ENCODE measurements around the gene DARS2. TPM values are rescaled to one million over a fixed set of nuclear protein-coding genes. Genes with fewer than 3 reads are reported as not detected.
A peak's percentile ranks its signal among the peaks of the same experiment; 100 is the strongest.

DARS2 gene
- total and polyA plus RNA-seq, 2 donors (not counting 1 experiment from before 2014, with no cell fraction given) = 4.5 to 17.3 TPM

- Histone ChIP-seq H3K79me2 (ENCODE audit: control insufficient read depth, insufficient read depth, low read length) (peaks cover 31% of the 10 kb centered on the region), H4K20me1 (ENCODE audit: control insufficient read depth, insufficient read depth, low read length, poor library complexity, severe bottlenecking) (no peaks in the 10 kb centered on the region), H3K4me2 (replicated peaks; ENCODE audit: low read depth, low read length, poor library complexity, severe bottlenecking) (peak within 1 kb of the TSS; percentile 90), H3K4me3 (ENCODE audit: control extremely low read depth in 1 of 5, extremely low read depth in 1 of 5, insufficient read depth in 1 of 5, low read depth in 2 of 5, low read length in 4 of 5) (peak within 1 kb of the TSS; percentile 70 to 98 (median 89)), H3K4me1 (ENCODE audit: control insufficient read depth in 2 of 2, insufficient read depth in 2 of 2, low read length in 2 of 2) (peaks cover 42 to 50% of the 10 kb centered on the region in 2 donors), H3K9ac (ENCODE audit: low read length) (peak within 1 kb of the TSS; percentile 81), H3K9me3 (ENCODE audit: control extremely low read depth in 1 of 3, control insufficient read depth in 2 of 3, insufficient read depth in 1 of 3, low read length in 2 of 3) (no peaks in the 10 kb centered on the region), H3K27me3 (replicated peaks in 1 of 4; ENCODE audit: control extremely low read depth in 1 of 4, control insufficient read depth in 3 of 4, insufficient read depth in 4 of 4, low read length in 3 of 4) (no peaks in the 10 kb centered on the region), H3K27ac (ENCODE audit: low read length in 2 of 2) (peak within 1 kb of the TSS; percentile 90 to 93), H2AFZ (ENCODE audit: insufficient read depth, low read depth, low read length, poor library complexity, severe bottlenecking) (peak within 1 kb of the TSS; percentile 92), H3K36me3 (replicated peaks in 1 of 2; ENCODE audit: control extremely low read depth in 1 of 2, control insufficient read depth in 1 of 2, extremely low read depth in 1 of 2, insufficient read depth in 2 of 2, low read length in 1 of 2) (peaks cover 5 to 52% of the 10 kb centered on the region in 2 experiments)
- WGBS (ENCODE audit: insufficient coverage) = 1% methylated on average over 51 of the region's 53 CpGs
- H3K4me3 Mint-ChIP-seq = peak within 1 kb of the TSS; percentile 94
- DNase-seq (no peak), ATAC-seq (ENCODE audit: low read depth) (peak; percentile 63)
- no peaks in the 10 kb centered on the region for H3K9me3 Mint-ChIP-seq (ENCODE audit: insufficient read depth)
- TF ChIP-seq EZH2 (IDR thresholded peaks at IDR 0.05; ENCODE audit: borderline replicate concordance, insufficient read depth, low read depth, low read length, poor library complexity, severe bottlenecking) = no peak
- TF ChIP-seq, protein P1, sequence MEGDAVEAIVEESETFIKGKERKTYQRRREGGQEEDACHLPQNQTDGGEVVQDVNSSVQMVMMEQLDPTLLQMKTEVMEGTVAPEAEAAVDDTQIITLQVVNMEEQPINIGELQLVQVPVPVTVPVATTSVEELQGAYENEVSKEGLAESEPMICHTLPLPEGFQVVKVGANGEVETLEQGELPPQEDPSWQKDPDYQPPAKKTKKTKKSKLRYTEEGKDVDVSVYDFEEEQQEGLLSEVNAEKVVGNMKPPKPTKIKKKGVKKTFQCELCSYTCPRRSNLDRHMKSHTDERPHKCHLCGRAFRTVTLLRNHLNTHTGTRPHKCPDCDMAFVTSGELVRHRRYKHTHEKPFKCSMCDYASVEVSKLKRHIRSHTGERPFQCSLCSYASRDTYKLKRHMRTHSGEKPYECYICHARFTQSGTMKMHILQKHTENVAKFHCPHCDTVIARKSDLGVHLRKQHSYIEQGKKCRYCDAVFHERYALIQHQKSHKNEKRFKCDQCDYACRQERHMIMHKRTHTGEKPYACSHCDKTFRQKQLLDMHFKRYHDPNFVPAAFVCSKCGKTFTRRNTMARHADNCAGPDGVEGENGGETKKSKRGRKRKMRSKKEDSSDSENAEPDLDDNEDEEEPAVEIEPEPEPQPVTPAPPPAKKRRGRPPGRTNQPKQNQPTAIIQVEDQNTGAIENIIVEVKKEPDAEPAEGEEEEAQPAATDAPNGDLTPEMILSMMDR (IDR thresholded peaks at IDR 0.05) = no peak
- ChIA-PET CTCF (interaction anchor here (1.0 to 1.9 kb wide), 8 partner anchors 44 to 1124 kb away, joined by 3 to 8 read pairs (median 4); partner anchors contain the start of genes CENPL, DARS2 and KLHL20), POLR2A (interaction anchor here (0.5 to 2.4 kb wide), 17 partner anchors 14 to 1336 kb away, joined by 3 to 16 read pairs (median 4); partner anchors contain the start of genes CACYBP, CENPL, DARS2 and KLHL20)
- intact Hi-C loops (cut with micrococcal nuclease) = loop anchor here (1.0 to 5.0 kb wide), 8 partner anchors 44 to 1155 kb away; partner anchors contain the start of genes CENPL, DARS2, KLHL20 and MRPS14
- H3K4me1 Mint-ChIP-seq = peaks cover 74% of the 10 kb centered on the region
- peak within 1 kb of the TSS; percentile 98 for H3K27ac Mint-ChIP-seq
- H3K27me3 Mint-ChIP-seq = no peaks in the 10 kb centered on the region
Measured at GRCh38 chr1:173868266-173869020, 44.0 kb downstream of the DARS2 start, which contains the start of gene ZBTB37. Gene ZBTB37, plus strand, starts transcription at chr1:173868380. Its CDS starts 1,846 bp downstream, at chr1:173870226.

Measured in B cell (primary cell).